ENCODE data around the gene RPP14. TPM values are rescaled to one million over a fixed set of nuclear protein-coding genes. Genes with fewer than 3 reads are reported as not detected.
"Not testable (repeated sequence)": the region's sequence is repeated elsewhere in the genome, so short reads cannot be mapped to it uniquely, and the experiment has no call there.

RPP14 gene
- total RNA-seq, result 12.8 TPM

DNA sequence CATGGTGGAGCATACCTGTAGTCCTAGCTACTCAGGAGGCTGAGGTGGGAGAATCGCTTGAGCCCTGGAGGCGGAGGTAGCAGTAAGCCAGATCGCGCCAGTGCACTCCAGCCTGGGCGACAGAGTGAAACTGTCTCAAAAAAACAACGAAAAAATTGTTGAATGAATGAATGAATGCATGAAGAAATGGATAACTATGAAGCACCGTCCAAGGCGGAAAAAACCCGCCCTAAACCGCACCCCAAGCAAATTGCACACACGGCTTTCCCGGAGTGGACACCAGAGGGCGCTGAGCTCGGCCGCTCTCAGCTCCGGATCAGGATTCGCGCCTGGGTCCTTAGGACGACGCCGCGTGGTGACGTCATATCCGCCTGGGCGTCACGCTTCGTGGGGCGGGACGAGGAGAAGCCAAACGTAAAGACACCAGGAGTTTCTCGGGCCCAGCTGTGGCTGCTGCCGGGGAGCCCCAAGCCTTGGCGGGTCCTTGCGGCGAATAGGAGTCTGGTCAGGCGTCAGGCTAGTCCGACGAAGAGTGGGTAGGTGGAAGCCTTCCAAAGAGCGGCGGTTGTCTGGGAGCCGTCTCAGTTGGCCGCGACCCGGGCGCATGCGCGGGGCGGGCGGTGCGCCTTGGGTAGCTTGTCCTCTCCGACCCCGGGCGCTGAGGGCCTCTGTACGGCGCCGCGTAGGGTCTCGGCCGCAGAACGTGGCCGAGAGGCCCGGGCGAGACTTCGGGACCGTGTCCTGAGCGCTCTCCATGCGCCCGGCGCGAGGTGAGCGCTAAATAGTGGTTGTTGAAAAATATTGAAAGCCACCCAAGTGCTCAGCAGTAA, at the start of gene RPP14, which contains the start of gene HTD2:
Gene RPP14, plus strand, starts transcription at position 364 of the 830 bp plus-strand sequence. CDS start 4,085 bp downstream, outside the sequence.
Gene HTD2, plus strand, starts transcription at position 639 of the 830 bp plus-strand sequence. CDS start 11,094 bp downstream, outside the sequence.
- peak; percentile 97 for ATAC-seq

DNA sequence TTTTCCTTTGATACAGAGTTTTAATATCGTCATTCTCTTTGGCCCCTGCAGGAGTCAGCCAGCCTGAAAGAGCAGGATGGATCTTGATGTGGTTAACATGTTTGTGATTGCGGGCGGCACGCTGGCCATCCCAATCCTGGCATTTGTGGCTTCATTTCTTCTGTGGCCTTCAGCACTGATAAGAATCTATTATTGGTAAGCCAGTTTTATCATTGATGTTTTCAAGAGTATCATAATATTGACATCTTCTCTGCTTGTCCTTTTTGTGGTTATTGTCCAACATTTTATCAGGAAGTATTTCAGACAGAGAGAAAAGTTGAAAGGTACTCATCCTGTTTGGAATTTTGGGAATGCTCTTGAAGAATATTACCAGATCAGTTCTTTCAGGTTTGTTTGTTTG, 49.5 kb upstream of the RPP14 start:
- ATAC-seq, result no peak

DNA sequence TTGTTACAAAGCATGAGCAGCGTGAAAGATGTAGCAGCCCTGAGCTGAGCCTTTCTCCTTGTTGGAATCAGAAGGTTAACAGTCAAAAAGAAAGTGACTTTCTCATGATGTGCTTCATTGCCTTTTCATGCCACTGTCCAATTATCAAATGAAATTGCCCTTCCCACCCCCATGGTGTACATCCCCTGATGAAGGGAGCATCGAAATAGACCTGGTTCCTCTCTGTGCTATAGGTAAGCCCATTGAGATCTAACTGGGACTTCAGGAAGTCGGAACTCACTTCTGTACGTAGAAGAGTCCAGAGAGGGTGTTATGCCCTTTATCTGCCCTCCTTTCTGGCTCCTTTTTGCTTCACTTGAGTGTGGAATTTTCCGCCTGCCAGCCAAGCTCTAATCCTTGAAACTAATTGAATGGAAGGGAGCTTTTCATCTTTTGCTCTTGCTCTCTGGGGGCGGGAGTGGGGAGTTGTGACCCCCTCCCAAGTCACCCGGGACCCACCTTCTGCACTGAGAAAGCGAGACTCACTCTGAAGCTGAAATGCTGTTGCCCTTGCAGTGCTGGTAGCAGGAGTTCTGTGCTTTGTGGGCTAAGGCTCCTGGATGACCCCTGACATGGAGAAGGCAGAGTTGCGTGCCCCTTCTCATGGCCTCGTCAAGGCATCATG, 47.5 kb upstream of the RPP14 start:
- no peak for ATAC-seq

GRCh38 chr3:58260261-58260731, 45.7 kb upstream of the RPP14 start:
- peak; percentile 56 for ATAC-seq

- ATAC-seq, result no peak
These were observed 45.3 kb upstream of the RPP14 start for GRCh38 chr3:58260733-58261132.

- ATAC-seq, result no peak
These were observed 43.9 kb upstream of the RPP14 start for GRCh38 chr3:58261954-58262666.

DNA sequence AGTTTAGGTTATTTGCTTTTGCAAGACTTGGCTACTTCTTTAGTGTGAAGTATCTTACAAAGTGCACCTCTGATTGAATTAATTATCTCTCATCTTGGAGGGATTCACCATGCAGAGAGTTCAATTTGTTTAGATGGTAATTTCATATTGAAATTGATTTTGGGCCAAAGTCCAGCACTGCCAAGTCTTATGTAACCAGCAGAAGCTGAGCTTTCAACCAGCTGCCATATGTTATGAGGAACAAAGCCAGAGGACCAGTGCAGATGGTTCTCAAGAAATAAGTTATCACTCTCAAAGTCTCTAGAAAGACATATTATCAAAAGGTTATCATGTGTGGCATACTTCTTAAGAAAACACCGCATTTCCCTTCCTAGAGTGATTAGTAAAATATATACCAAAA, 39.5 kb upstream of the RPP14 start:
- no peak for ATAC-seq

- ATAC-seq, result not testable (repeated sequence)
These were observed 38.5 kb upstream of the RPP14 start for GRCh38 chr3:58267543-58267942.

GRCh38 chr3:58269356-58269755, 36.7 kb upstream of the RPP14 start:
- no peak for ATAC-seq

GRCh38 chr3:58270485-58270884, 35.6 kb upstream of the RPP14 start:
- ATAC-seq, result no peak

GRCh38 chr3:58271901-58272501, 34.0 kb upstream of the RPP14 start:
- peak; percentile 75 for ATAC-seq

DNA sequence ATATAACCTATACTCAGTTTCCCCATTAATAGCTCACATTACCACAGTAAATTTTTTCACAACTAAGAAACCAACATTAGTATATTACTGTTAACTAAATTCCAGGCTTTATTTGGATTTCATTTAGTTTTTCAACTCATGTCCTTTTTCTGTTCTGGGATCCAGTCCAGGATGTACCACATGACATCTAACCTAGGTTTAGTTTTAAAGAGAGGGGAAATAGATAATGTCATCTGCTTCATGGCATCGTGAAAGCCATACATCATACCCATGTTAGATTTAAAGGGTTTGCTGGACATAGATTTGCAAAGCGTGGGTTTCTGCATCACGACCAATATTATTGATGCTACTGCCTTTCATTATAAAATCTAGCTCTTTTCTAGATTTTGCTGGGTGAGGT, 33.2 kb upstream of the RPP14 start:
- no peak for ATAC-seq

DNA sequence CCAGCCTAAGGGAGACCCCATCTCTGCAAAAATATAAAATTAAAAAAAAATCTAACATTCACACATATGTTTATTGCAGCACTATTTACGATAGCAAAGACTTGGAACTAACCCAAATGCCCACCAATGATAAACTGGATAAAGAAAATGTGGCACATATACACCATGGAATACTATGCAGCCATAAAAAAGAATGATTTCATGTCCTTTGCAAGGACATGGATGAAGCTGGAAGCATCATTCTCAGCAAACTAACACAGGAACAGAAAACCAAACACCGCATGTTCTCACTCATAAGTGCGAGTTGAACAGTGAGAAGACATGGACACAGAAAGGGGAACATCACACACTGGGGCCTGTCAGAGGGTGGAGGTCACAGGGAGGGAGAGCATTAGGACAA, 32.7 kb upstream of the RPP14 start:
- not testable (repeated sequence) for ATAC-seq

- ATAC-seq, result no peak
These were observed 31.9 kb upstream of the RPP14 start for GRCh38 chr3:58274027-58274614.

DNA sequence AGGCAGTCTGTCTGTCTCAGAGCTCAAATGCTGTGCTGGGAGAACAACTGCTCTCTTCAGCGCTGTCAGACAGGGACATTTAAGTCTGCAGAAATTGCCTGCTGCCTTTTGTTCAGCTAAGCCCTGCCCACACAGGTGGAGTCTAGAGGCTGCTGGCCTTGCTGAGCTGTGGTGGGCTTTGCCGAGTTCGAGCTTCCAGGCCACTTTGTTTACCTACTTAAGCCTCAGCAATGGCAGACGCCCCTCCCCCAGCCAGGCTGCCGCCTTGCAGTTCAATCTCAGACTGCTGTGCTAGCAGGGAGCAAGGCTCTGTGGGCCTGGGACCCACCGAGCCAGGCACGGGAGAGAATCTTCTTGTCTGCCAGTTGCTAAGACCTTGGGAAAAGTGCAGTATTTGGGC, 25.0 kb upstream of the RPP14 start:
- no peak for ATAC-seq

DNA sequence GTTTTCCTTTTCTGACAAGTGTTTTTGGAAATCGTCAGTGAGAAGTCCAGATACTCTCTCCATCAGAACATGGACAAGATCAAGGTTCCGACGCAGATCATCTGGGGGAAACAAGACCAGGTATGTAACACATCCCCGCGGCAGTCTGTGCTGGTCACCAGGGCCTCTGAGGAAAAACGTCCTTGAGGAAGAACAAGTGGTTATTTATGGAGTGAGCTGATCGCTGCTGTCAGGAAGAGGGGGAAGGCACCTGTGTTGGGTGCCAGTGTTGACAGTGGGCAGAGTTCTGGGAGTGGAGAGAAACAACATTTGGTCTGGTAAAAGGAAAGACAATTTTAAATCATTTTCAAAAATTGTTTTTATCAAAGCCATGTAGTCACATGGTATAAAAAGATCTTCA, 20.7 kb upstream of the RPP14 start:
- ATAC-seq, result no peak

DNA sequence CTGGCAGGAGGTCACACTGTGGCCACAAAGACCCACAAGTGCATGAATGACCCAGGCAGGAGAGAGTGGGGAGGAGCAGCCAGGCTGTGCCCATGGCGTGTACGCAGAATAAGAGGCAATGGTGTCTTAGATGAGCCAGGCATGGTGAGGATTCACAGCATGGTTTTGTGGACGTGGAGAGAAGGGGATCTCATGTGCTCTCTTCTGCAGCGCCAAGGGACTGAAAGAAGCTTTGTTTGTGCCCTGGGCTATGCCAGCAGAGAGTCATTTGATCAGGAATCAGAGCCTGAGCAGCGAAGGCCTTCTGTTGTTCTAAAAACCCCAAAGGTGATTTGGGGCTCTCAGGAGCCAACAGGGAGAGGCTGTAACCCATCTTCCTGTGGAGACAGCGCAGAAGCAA, 18.7 kb upstream of the RPP14 start:
- ATAC-seq, result no peak

DNA sequence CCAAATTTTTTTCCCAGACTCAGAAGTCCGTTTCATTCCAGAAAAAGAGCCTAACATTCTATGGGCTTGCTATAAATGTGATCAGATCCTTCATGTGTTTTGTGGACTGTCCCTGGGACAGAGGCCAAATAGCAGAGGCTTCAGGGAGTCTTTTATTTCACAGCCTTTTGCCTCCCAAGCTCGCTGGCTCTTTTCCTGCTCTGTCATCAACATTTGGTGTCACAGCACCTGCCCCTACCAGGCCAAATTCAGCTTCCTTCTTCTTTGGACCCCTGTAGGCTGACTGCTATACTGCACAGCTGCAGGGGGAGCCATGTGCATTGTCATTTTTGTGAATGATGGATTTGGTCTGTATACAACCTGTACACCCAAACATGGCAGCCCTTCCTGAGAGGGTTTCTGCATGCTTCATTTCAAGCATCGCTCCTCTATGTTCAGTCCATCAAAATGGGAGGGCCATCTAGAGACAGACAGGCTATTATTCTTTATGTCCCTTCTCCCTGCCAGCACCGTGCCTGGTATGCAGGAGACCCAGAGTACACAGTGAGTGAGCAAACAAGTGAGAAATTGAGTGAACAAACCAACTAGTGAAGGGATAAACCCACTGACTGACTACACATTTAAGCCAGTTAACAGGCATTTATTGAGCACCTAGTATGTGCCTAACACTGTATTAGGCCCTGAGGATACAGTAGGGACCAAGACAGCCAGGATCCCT, 17.9 kb upstream of the RPP14 start:
- no peak for ATAC-seq

DNA sequence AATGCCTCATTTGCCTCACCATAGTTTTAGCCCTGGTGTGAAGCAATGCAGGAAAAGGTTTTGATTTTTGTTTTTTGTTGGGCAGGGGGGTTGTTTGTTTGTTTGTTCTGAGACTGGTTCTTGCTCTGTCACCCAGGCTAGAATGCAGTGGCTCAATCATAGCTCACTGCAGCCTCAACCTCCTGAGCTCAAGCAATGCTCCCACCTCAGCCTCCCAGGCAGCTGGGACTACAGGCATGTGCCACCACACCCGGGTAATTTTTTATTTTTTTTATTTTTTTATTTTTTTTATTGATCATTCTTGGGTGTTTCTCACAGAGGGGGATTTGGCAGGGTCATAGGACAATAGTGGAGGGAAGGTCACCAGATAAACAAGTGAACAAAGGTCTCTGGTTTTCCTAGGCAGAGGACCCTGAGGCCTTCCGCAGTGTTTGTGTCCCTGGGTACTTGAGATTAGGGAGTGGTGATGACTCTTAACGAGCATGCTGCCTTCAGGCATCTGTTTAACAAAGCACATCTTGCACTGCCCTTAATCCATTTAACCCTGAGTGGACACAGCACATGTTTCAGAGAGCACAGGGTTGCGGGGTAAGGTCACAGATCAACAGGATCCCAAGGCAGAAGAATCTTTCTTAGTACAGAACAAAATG, 17.0 kb upstream of the RPP14 start:
- not testable (repeated sequence) for ATAC-seq

GRCh38 chr3:58290446-58290845, 15.6 kb upstream of the RPP14 start:
- ATAC-seq, result not testable (repeated sequence)

Measured in esophagus mucosa (tissue), 1 donor.